Smooth muscle cell (in vitro differentiated cells): ENCODE data around the gene NXN. TPM values are rescaled to one million over a fixed set of nuclear protein-coding genes. Genes with fewer than 3 reads are reported as not detected.

Experiments
- DNase-seq: peaks from one replicate; lab custom pipeline; 2025; ENCODE audit not compliant: unreplicated experiment; lab: John Stamatoyannopoulos, UW
- H2AFZ ChIP-seq: fragments of 200-600 bp; sonication (generic); 2 replicates; pipeline ENCODE4 v1.6.0; 2016; ENCODE audit warnings: antibody characterized with exemption, low read depth, mild to moderate bottlenecking
- H3F3A ChIP-seq: fragments of 200-600 bp; sonication (generic); 2 replicates; pipeline ENCODE4 v1.6.0; 2017; ENCODE audit warnings: antibody characterized with exemption, low read depth
- H3K27ac ChIP-seq: fragments of 200-600 bp; sonication (generic); 2 replicates; pipeline ENCODE4 v1.5.1; 2016; ENCODE audit warnings: low read depth, mild to moderate bottlenecking
- H3K27me3 ChIP-seq: fragments of 200-600 bp; sonication (generic); 2 replicates; pipeline ENCODE4 v1.6.1; 2016; ENCODE audit warnings: low read depth, mild to moderate bottlenecking
- H3K36me3 ChIP-seq: fragments of 200-600 bp; sonication (generic); 2 replicates; pipeline ENCODE4 v1.5.1; 2016; ENCODE audit warnings: low read depth
- H3K4me1 ChIP-seq: fragments of 200-600 bp; sonication (generic); 2 replicates; pipeline ENCODE4 v1.5.1; 2016; ENCODE audit warnings: low read depth
- H3K4me2 ChIP-seq: fragments of 200-600 bp; sonication (generic); 2 replicates; pipeline ENCODE4 v1.6.0; 2016; ENCODE audit warnings: mild to moderate bottlenecking
- H3K4me3 ChIP-seq: fragments of 200-600 bp; sonication (generic); 2 replicates; pipeline ENCODE4 v1.5.1; 2016; ENCODE audit warnings: mild to moderate bottlenecking
- H3K79me2 ChIP-seq: fragments of 200-600 bp; sonication (generic); 2 replicates; pipeline ENCODE4 v1.6.0; 2016; ENCODE audit warnings: low read depth, mild to moderate bottlenecking
- H3K9ac ChIP-seq: fragments of 200-600 bp; sonication (generic); 2 replicates; pipeline ENCODE4 v1.6.0; 2016; ENCODE audit warnings: low read depth
- H3K9me3 ChIP-seq: fragments of 200-600 bp; sonication (generic); replicated peaks from 2 replicates; pipeline ENCODE4 v1.5.1; 2016; ENCODE audit warnings: low read depth
- H4K20me1 ChIP-seq: fragments of 200-600 bp; sonication (generic); 2 replicates; pipeline ENCODE4 v1.6.0; 2016; ENCODE audit warnings: low read depth
- CTCF ChIP-seq: fragments of 200-600 bp; sonication (generic); IDR thresholded peaks from 2 replicates; pipeline ENCODE4 v1.5.1; 2017; ENCODE audit warnings: borderline replicate concordance, mild to moderate bottlenecking, antibody characterized with exemption; ENCODE audit not compliant: insufficient read depth, poor library complexity, severe bottlenecking
- WGBS: methylation state at CpG from one replicate; pipeline ENCODE4 v1.1.7; 2016; ENCODE audit warnings: low lambda C conversion rate; 5-methylcytosine and 5-hydroxymethylcytosine counted together
- polyA plus RNA-seq: library from polyadenylated mRNA; unstranded; fragments of >200 nt; fragmentation: Nextera tagmentation; extraction: Ambion mirVana; gene quantifications from 2 replicates; pipeline ENCODE4 v1.2.1, GENCODE V29; 2016
- total RNA-seq: library from RNA; depleted of rRNA; stranded (reverse); fragments of >200 nt; gene quantifications from 2 replicates; pipeline ENCODE4 v1.2.3, GENCODE V29; 2014

NXN gene
- total and polyA plus RNA-seq, 2 experiments from 2014 or later: 58.3 to 78.6 TPM

GRCh38 chr17:1008008-1008761 is 28.6 kb upstream of the NXN start:
- H3K9me3 ChIP-seq: no peaks in the 10 kb centered on the region
- no peaks in the 10 kb centered on the region for H3K36me3 ChIP-seq
- no peak overlapping the region for H3K9ac ChIP-seq
- no peaks in the 10 kb centered on the region for H3K4me1 ChIP-seq
- no peaks in the 10 kb centered on the region for H3K79me2 ChIP-seq
- no peak for DNase-seq
- H2AFZ ChIP-seq: no peak overlapping the region
- no peaks in the 10 kb centered on the region for H4K20me1 ChIP-seq
- 97% methylated on average over 20 of the region's 21 CpGs for whole genome bisulfite sequencing
- TF ChIP-seq CTCF: no peak
- H3K4me2 ChIP-seq: no peak overlapping the region
- no peaks in the 10 kb centered on the region for H3K27me3 ChIP-seq
- no peak overlapping the region for H3K27ac ChIP-seq
- peaks cover 7% of the 10 kb centered on the region for H3F3A ChIP-seq
- H3K4me3 ChIP-seq: no peak overlapping the region

GRCh38 chr17:1007310-1008007 is 27.9 kb upstream of the NXN start:
- TF ChIP-seq CTCF: no peak
- Histone ChIP-seq H2AFZ (no peak overlapping the region), H3K9ac (no peak overlapping the region), H3K4me3 (no peak overlapping the region), H3K79me2 (no peaks in the 10 kb centered on the region), H3K27me3 (no peaks in the 10 kb centered on the region), H3K9me3 (no peaks in the 10 kb centered on the region), H3F3A (peaks cover 7% of the 10 kb centered on the region), H3K36me3 (no peaks in the 10 kb centered on the region), H3K27ac (no peak overlapping the region), H4K20me1 (no peaks in the 10 kb centered on the region), H3K4me1 (no peaks in the 10 kb centered on the region), H3K4me2 (no peak overlapping the region)
- no peak for DNase-seq
- WGBS: 97% methylated on average over 15 of the region's 16 CpGs

- H3K36me3 ChIP-seq: no peaks in the 10 kb centered on the region
- TF ChIP-seq CTCF: no peak
- no peak overlapping the region for H3K27ac ChIP-seq
- DNase-seq: no peak
- peaks cover 9% of the 10 kb centered on the region for H3F3A ChIP-seq
- no peak overlapping the region for H3K4me2 ChIP-seq
- no peaks in the 10 kb centered on the region for H3K9me3 ChIP-seq
- H3K27me3 ChIP-seq: no peaks in the 10 kb centered on the region
- H3K9ac ChIP-seq: no peak overlapping the region
- no peaks in the 10 kb centered on the region for H3K4me1 ChIP-seq
- H4K20me1 ChIP-seq: peaks cover 13% of the 10 kb centered on the region
- no peaks in the 10 kb centered on the region for H3K79me2 ChIP-seq
- no peak overlapping the region for H3K4me3 ChIP-seq
- WGBS: 94% methylated on average over 16 of the region's 16 CpGs
- H2AFZ ChIP-seq: no peak overlapping the region
Observed at GRCh38 chr17:1006054-1006453, 26.5 kb upstream of the NXN start.
